Adipocyte (in vitro differentiated cells): ENCODE data around the gene DMAC1.
A peak's percentile ranks its signal among the peaks of the same experiment; 100 is the strongest.

Source experiments
- DNase-seq: peaks from one replicate; pipeline ENCODE4 v3.0.0-alpha.2; 2015; ENCODE audit warnings: low read depth
- H3K27me3 ChIP-seq: replicated peaks from 2 replicates; pipeline ENCODE4 v1.7.0; 2013; ENCODE audit warnings: mild to moderate bottlenecking, low read length, moderate library complexity; ENCODE audit not compliant: control insufficient read depth, insufficient read depth
- H3K36me3 ChIP-seq: 2 replicates; pipeline ENCODE4 v1.7.0; 2013; ENCODE audit warnings: low read length, mild to moderate bottlenecking, moderate library complexity; ENCODE audit not compliant: control insufficient read depth, insufficient read depth, severe bottlenecking
- H3K4me1 ChIP-seq: 2 replicates; pipeline ENCODE4 v1.7.0; 2013; ENCODE audit warnings: mild to moderate bottlenecking, low read length, moderate library complexity; ENCODE audit not compliant: control insufficient read depth, insufficient read depth
- H3K4me3 ChIP-seq: 2 replicates; pipeline ENCODE4 v1.7.0; 2013; ENCODE audit warnings: mild to moderate bottlenecking, low read length, moderate library complexity
- H3K9ac ChIP-seq: 2 replicates; pipeline ENCODE4 v1.7.0; 2013; ENCODE audit warnings: mild to moderate bottlenecking, low read length, moderate library complexity
- H3K9me3 ChIP-seq: 2 replicates; pipeline ENCODE4 v1.7.0; 2013; ENCODE audit warnings: mild to moderate bottlenecking, low read length, moderate library complexity; ENCODE audit not compliant: control insufficient read depth

The DMAC1 gene, protein sequence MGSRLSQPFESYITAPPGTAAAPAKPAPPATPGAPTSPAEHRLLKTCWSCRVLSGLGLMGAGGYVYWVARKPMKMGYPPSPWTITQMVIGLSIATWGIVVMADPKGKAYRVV

DNA sequence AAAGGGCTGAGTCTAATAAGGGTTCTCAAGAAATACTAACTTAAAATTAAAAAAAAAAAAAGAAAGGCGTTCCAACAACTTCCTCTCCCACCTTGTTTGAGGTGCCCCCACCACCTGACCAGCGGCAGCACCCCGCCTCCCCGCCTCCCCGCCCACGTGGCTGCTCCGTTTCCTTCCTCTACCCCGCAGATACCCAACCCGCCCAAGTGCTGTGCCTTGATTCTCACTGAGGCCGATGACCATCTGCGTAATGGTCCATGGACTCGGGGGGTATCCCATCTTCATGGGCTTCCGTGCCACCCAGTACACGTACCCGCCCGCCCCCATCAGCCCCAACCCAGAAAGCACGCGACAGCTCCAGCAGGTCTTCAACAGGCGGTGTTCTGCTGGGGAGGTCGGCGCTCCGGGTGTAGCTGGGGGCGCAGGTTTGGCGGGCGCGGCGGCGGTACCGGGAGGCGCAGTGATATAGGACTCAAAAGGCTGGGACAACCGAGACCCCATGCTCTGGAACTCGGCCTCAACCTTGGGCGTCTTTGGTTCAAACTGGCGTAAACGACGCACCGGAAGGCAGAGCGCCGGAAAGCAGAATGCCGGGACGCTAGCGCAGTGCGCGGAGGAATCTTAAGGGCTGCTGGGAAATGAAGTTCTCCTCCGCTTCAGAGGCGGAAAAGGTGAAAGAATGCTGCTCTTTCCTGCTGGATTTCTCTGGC is at the start of gene DMAC1:
Gene DMAC1, minus strand, starts transcription at position 545 of the 710 bp plus-strand sequence. Its CDS starts 44 bp downstream, at position 501.
- no peaks in the 10 kb centered on the region for H3K9me3 ChIP-seq
- H3K27me3 ChIP-seq, result no peaks in the 10 kb centered on the region
- peaks cover 8% of the 10 kb centered on the region for H3K4me1 ChIP-seq
- H3K9ac ChIP-seq, result peak within 1 kb of the TSS; percentile 92
- H3K4me3 ChIP-seq, result peak within 1 kb of the TSS; percentile 92
- peak; percentile 84 for DNase-seq
- peaks cover 25% of the 10 kb centered on the region for H3K36me3 ChIP-seq

DNA sequence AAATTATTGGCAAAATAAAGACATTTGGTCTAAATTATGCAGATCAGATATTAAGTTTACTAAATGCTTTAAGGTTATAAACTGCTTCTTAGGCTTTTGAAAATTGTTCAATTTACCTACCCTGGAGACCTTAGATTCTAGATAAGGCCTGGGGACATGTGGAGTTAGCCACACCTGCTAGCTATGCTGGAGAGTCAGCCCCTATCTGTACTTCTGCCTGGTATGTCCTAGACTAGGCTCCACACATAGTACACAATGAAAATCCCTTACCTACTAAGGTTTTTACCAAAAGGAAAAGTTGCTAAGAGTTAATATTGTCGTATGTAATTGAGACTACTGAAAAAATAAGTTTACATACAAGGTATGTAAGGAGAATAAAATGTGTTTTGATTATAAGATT is 49.8 kb upstream of the DMAC1 start:
- H3K4me3 ChIP-seq, result no peak overlapping the region
- no peak for DNase-seq

DNA sequence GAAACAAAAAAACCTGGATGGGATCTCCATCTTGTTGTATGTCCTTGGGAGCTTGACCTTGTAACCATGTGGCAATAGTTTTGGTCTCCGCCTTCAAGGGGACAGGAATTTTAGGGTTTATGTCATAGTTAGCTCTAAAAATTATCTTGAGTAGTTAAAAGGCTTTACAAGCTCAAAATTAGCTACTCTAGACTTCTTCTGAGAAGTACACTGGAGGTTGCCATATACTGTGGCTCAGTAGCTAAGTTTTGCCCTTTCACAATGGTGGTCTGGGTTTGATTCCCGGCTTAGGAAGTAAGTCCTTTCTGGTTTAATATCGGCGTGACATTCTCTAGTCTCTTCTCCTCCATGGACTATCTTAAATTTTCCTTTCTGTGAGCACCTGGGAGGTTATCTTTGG is 48.9 kb upstream of the DMAC1 start:
- H3K36me3 ChIP-seq, result no peaks in the 10 kb centered on the region
- no peak for DNase-seq
- no peaks in the 10 kb centered on the region for H3K4me1 ChIP-seq
- H3K9ac ChIP-seq, result no peak overlapping the region
- H3K4me3 ChIP-seq, result no peak overlapping the region
- no peaks in the 10 kb centered on the region for H3K27me3 ChIP-seq
- H3K9me3 ChIP-seq, result no peaks in the 10 kb centered on the region

More for the DNA sequence above, 49.8 kb upstream of the DMAC1 start:
- H3K4me1 ChIP-seq, result no peaks in the 10 kb centered on the region
- no peaks in the 10 kb centered on the region for H3K27me3 ChIP-seq
- no peak overlapping the region for H3K9ac ChIP-seq
- H3K9me3 ChIP-seq, result no peaks in the 10 kb centered on the region
- no peaks in the 10 kb centered on the region for H3K36me3 ChIP-seq

DNA sequence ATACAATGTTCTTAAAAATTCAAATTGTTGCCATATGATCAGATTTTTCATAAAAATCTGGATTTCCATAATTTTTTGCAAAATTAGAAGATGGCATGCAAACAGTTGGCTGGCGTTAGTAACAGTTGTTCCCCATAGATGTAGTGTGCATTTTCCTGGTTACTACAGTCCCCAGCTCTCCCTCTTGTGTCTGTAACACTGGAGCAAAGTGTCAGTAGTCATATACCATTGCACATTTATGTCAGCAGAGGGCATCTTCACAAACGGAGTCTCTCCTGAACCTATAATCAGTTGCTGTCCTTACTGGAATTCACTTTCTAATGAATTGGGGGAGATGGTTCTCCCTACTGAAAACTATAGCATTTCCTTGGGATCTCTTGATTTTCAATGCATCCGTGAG is 44.7 kb upstream of the DMAC1 start:
- no peaks in the 10 kb centered on the region for H3K36me3 ChIP-seq
- H3K4me1 ChIP-seq, result no peaks in the 10 kb centered on the region
- no peaks in the 10 kb centered on the region for H3K27me3 ChIP-seq
- no peak overlapping the region for H3K4me3 ChIP-seq
- no peaks in the 10 kb centered on the region for H3K9me3 ChIP-seq
- no peak for DNase-seq
- no peak overlapping the region for H3K9ac ChIP-seq

DNA sequence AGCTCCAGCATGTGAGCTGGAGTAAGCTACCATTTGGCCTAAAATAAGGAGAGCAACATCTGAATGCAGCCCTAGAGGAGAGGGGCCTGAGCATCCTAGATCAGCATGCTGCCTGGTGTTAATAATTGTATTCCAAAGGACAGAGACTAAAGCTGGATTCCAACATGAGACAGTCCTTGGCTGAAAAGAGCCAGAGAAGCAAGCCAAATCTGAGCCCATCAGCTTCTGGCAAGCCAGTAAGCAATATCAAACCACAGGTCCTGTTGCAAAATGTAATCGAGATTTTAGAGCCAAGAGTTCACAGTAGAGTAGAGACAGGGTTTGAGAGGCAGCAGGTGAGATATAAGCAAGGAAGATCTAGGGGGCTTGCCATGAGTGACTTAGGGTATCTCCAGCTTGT is 42.3 kb upstream of the DMAC1 start:
- no peak overlapping the region for H3K9ac ChIP-seq
- no peaks in the 10 kb centered on the region for H3K27me3 ChIP-seq
- no peak overlapping the region for H3K4me3 ChIP-seq
- no peaks in the 10 kb centered on the region for H3K36me3 ChIP-seq
- H3K4me1 ChIP-seq, result no peaks in the 10 kb centered on the region
- DNase-seq, result no peak
- no peaks in the 10 kb centered on the region for H3K9me3 ChIP-seq

DNA sequence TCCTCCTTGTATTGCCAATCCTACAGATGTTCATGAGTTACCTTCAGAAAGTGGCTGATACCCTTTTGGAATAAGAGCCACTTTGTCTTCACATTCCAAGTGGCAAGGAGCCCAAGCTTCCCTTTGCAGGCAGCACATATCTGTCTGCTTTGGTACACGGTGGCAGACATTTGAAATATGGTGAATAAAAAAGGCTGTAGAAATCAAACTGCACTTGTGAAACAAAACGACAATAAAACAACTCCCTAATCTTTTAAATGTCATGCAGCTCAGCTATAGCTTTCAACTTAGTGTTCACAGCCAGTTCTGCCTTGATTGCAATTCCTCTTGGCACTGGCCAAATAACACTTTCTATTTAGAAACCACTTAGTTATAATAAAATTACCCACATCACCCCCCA is 35.0 kb upstream of the DMAC1 start:
- Histone ChIP-seq H3K27me3 (no peaks in the 10 kb centered on the region), H3K36me3 (no peaks in the 10 kb centered on the region), H3K4me3 (no peak overlapping the region), H3K9me3 (no peaks in the 10 kb centered on the region), H3K9ac (no peak overlapping the region), H3K4me1 (no peaks in the 10 kb centered on the region)
- DNase-seq, result no peak

DNA sequence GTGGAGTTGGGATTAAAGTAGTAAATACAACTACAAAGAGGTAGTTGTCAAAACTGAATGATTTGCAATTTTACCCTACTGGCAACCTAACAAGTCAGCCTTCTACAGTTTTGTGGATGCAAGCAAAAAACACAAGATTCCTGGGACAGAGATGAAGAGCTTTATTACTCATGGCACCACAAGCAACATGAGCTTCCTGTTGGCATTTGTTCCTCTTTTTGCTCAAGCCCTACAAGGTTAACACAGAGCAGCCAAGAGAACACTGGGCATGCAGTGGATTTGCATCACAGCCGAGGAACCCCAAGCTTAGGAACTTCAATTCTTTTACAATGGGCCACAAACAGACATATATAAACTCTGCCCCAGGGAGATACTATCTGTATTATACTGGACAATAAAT is 28.8 kb upstream of the DMAC1 start:
- Histone ChIP-seq H3K27me3 (no peaks in the 10 kb centered on the region), H3K4me1 (no peaks in the 10 kb centered on the region), H3K9me3 (no peaks in the 10 kb centered on the region), H3K9ac (no peak overlapping the region), H3K36me3 (no peaks in the 10 kb centered on the region), H3K4me3 (no peak overlapping the region)
- no peak for DNase-seq

DNA sequence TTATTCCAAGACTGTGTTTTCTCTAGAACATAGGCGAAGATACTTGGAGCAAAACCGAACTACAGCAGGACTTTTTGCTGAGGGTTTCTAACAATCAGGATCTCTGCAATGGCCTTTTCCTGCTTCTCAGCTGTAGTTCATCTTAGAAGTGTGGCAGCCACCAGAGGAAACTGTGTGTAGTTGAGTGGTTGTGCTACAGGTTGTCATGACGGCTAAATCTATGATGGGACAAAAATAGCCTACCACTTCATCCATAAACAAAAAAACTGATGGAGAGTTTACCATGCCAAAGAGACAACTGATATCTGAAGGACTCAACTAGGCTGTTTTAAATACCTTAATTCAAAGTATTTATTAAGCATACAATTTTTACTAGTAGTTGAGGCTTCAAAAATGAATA is 28.2 kb upstream of the DMAC1 start:
- no peaks in the 10 kb centered on the region for H3K4me1 ChIP-seq
- H3K9ac ChIP-seq, result no peak overlapping the region
- no peaks in the 10 kb centered on the region for H3K27me3 ChIP-seq
- no peak overlapping the region for H3K4me3 ChIP-seq
- H3K36me3 ChIP-seq, result no peaks in the 10 kb centered on the region
- no peak for DNase-seq
- H3K9me3 ChIP-seq, result no peaks in the 10 kb centered on the region

DNA sequence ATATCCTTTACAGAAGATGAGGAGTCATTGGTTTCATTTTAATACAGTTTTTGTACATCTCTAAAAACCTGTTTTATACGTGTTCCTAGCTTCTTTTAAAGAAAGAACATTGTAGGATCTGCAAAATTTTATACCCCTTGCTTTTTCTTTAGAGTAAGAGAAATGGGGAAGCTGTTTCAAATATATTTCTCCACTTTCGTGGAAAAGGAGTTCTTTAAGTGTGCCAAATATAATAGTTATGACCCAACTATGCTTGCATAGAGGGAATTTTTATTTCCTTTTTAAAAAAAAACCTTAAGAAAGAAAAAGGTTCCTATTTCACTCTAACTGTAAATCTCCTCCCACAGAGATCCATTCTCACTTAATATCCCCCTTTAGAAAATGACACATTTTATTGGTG is 27.5 kb upstream of the DMAC1 start:
- H3K36me3 ChIP-seq, result no peaks in the 10 kb centered on the region
- DNase-seq, result no peak
- no peaks in the 10 kb centered on the region for H3K9me3 ChIP-seq
- no peak overlapping the region for H3K9ac ChIP-seq
- no peak overlapping the region for H3K4me3 ChIP-seq
- H3K27me3 ChIP-seq, result no peaks in the 10 kb centered on the region
- no peaks in the 10 kb centered on the region for H3K4me1 ChIP-seq

DNA sequence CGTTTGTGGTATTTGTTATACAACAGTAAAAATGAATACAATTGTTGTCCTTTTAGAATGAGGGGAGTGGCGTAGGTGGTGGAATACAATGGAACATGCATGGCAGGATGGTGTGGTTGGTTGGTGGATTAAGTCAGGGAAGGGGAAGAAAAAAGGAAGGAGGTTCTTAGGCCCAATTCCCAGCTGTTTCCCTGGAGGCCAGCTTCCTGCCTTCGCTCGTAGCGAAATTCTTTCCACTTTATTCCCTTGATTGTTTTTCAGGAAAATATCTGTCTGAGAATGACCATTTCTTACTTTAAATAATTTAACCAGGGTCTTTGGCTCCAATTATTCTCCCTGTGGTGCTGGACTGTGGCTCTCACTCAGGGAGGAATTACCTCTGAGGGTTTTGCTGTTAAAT is 24.1 kb upstream of the DMAC1 start:
- no peaks in the 10 kb centered on the region for H3K36me3 ChIP-seq

DNA sequence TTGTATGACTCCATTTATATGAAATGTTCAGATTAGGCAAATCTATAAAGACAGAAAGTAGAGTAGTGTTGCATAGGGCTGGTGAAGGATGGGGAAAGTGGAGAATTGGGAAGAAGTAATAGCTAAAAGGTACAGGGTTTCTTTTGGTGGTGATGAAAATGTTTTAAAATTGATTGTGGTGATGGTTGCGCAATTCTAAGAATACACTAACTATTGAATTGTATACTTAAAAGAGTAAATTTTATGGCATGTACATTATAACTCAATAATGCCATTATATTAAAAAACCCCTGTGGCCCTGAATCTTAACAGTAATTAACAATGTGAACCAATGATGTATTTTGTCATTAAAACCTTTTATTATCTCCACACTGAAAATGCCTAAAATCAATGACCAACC is 20.4 kb upstream of the DMAC1 start:
- Histone ChIP-seq H3K4me1 (no peaks in the 10 kb centered on the region), H3K4me3 (no peak overlapping the region), H3K36me3 (no peaks in the 10 kb centered on the region), H3K9ac (no peak overlapping the region), H3K9me3 (no peaks in the 10 kb centered on the region), H3K27me3 (no peaks in the 10 kb centered on the region)
- no peak for DNase-seq

More for the DNA sequence above, 24.1 kb upstream of the DMAC1 start:
- Histone ChIP-seq H3K9me3 (no peaks in the 10 kb centered on the region), H3K27me3 (no peaks in the 10 kb centered on the region), H3K9ac (no peak overlapping the region), H3K4me3 (no peak overlapping the region), H3K4me1 (no peaks in the 10 kb centered on the region)
- no peak for DNase-seq

DNA sequence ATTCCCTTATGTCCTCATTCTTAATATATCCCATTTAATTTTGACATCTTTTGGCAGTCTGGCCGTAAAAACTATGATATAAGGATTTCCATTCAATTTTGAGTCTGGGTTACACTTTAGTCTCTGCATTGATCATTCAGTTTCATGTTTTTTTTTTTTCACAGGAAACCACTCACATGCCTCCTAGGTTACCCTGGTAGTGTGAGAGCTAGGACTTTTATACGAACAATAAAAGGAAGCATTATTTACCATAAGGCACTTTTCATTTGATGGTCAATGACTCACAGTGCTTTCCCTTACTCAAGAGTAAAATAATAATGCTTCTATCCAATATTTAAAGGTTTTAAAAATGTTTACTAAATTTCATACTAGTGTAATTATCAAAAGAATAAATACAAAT is 16.4 kb upstream of the DMAC1 start:
- Histone ChIP-seq H3K4me1 (no peaks in the 10 kb centered on the region), H3K4me3 (no peak overlapping the region), H3K9me3 (no peaks in the 10 kb centered on the region), H3K9ac (no peak overlapping the region), H3K36me3 (no peaks in the 10 kb centered on the region), H3K27me3 (no peaks in the 10 kb centered on the region)
- DNase-seq, result no peak
